Activated CD4-positive, alpha-beta T cell treated with anti-CD3 and anti-CD28 coated beads, Interleukin-2, amount 50 U/mL, for 24 hours (primary cell): ENCODE results near the gene FITM1.

ENCODE experiments used
- DNase-seq, 2 donors: peaks; one replicate each; pipeline ENCODE4 v3.0.0-alpha.2; 2020; ENCODE audit warnings: low read depth in 1 of 2, low spot score in 1 of 2

FITM1 gene

DNA sequence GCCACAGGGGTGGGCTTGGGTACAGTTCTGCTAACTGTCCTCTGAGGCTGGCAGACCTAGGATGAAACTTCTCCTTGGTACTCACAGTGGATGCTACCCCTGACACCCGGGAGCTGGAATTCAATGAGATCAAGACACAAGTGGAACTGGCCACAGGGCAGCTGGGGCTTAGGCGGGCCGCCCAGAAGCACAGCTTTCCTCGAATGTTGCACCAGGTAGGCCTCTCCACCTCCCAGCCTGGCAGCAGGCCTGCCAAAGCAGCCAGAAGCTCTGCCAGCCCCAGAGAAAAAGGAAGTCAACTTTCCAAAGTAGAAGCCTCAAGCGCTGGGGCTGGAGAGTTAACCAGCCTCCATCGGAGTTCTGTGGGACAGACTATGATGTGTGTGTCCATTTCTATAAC is 13.3 kb upstream of the FITM1 start:
- no peak for DNase-seq

DNA sequence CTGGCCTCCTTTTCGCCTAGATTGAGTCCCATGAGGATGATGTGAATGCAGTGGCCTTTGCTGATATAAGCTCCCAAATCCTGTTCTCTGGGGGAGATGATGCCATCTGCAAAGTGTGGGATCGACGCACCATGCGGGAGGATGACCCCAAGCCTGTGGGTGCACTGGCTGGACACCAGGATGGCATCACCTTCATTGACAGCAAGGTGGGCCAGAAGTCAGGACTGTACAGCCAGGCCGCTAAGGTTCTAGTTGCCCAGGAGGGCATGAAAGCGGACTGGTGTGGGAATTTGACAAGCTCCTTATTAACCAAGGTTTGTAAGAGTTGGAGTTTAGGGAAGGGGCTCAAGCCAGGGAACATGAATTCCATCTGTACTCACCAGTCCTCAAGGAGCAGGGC is 10.8 kb upstream of the FITM1 start:
- DNase-seq = no peak

DNA sequence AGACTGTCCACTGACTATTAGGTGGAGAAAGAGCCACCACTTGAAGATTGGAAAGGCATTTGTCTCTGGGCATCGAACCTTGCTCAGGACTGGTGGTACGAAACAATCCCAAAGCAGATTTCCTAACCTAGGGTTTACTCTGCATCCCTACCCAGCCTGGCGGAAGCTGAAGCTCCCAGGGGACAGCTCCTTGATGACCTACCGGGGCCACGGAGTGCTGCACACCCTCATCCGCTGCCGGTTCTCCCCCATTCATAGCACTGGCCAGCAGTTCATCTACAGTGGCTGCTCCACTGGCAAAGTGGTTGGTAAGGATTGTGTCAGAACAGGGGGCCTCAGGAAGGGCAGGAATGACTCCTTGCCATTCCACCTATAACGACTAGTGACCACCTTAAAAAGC is 9.2 kb upstream of the FITM1 start:
- no peak for DNase-seq

DNA sequence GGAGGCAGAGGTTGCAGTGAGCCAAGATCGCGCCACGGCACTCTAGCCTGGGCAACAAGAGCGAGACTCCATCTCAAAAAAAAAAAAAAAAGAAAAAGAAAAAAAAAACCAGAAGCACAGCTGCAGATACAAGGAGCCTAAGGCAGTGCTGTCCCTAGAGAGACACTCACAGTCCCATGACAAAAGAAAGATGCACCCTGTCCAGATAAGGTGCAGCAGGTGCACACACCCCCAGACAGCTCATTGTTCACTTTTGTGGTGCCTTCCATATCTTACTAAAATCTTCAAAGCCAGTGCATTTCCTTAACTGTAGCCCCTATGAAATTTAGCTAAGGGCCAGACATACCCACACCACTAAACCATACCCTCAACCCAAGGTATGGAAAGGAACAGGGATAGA is 8.0 kb upstream of the FITM1 start:
- no peak for DNase-seq

- no peak for DNase-seq
Observed at GRCh38 chr14:24122898-24123297, 7.6 kb upstream of the FITM1 start.

- DNase-seq = no peak
Observed at GRCh38 chr14:24123424-24124417, 6.7 kb upstream of the FITM1 start.

GRCh38 chr14:24126939-24127338 is 3.5 kb upstream of the FITM1 start:
- DNase-seq = no peak

GRCh38 chr14:24127673-24128072 is 2.8 kb upstream of the FITM1 start:
- DNase-seq = no peak

DNA sequence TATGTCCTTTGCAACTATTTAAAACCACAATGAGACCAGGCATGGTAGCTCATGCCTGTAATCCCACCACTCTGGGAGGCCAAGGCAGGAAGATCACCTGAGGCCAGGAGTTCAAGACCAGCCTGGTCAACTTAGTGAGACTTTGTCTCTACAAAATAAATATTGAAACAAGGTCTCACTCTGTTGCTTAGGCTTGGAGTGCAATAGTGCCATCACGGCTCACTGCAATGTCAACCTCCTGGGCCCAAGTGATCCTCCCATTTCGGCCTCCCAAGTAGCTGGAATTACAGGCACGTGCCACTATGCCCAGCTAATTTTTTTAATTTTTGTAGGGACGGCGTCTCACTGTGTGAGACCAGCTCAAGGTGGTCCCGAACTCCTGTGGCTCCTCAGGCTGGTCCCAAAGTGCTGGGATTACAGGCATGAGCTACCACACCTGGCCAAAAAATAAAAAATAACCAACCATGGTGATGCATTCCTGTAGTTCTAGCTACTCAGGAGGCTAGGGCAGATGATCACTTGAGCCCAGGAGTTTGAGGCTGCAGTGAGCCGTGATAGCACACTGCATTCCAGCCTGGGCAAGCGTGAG is 955 bp upstream of the FITM1 start:
- DNase-seq = no peak

- no peak for DNase-seq
Observed at GRCh38 chr14:24130717-24131548, 474 bp downstream of the FITM1 start.

- no peak for DNase-seq
Observed at GRCh38 chr14:24131549-24131966, 1.1 kb downstream of the FITM1 start.

DNA sequence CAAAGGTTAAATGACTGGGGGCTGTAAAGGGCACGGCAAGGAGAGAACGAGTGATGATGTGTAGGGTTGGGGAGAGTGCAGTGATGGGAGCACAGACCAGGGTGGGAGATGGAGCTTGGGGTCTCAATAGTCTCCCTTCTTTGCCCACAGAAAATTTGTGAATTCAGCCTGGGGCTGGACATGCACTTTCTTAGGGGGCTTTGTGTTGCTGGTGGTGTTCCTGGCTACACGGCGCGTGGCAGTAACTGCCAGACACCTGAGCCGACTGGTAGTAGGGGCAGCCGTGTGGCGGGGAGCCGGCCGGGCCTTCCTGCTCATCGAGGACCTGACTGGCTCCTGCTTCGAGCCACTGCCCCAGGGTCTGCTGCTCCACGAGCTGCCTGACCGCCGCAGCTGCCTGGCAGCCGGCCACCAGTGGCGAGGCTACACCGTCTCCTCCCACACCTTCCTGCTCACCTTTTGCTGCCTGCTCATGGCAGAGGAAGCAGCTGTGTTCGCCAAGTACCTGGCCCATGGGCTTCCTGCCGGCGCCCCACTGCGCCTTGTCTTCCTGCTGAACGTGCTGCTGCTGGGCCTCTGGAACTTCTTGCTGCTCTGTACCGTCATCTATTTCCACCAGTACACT is 1.7 kb downstream of the FITM1 start:
- DNase-seq = no peak

DNA sequence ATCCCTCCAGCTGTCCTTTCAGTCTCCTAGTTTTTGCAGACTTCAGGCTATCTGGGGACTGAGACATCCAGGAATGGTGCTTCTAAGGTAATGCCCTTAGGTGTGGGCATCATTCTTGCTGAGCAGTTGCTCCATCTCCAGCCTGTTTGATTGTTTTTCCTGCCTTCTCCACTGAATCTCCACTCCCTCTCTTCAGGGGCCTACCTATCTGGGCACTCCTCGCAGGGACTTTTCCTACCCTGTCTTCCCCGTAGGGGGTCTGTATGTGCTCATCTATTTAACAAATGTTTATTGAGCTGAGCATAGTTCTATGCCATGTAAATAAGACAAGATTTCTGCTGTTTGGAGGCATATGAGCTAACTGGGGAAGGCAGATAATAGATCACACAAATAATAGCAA is 2.5 kb downstream of the FITM1 start:
- no peak for DNase-seq

- DNase-seq = no peak
Observed at GRCh38 chr14:24133735-24134134, 3.3 kb downstream of the FITM1 start.

DNA sequence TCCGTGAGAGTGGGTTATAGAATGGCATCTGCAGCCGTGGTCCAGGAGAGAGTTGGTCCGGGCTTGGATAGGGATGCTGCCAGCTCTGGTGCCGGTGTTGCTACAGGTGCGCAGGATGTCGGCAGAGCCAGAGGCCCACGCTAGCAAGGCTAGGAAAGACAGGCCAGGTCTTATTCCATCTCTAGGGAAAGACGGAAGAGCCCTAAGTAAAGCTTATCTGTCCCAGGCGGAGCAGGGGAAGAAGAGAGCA is 5.0 kb downstream of the FITM1 start:
- no peak for DNase-seq

DNA sequence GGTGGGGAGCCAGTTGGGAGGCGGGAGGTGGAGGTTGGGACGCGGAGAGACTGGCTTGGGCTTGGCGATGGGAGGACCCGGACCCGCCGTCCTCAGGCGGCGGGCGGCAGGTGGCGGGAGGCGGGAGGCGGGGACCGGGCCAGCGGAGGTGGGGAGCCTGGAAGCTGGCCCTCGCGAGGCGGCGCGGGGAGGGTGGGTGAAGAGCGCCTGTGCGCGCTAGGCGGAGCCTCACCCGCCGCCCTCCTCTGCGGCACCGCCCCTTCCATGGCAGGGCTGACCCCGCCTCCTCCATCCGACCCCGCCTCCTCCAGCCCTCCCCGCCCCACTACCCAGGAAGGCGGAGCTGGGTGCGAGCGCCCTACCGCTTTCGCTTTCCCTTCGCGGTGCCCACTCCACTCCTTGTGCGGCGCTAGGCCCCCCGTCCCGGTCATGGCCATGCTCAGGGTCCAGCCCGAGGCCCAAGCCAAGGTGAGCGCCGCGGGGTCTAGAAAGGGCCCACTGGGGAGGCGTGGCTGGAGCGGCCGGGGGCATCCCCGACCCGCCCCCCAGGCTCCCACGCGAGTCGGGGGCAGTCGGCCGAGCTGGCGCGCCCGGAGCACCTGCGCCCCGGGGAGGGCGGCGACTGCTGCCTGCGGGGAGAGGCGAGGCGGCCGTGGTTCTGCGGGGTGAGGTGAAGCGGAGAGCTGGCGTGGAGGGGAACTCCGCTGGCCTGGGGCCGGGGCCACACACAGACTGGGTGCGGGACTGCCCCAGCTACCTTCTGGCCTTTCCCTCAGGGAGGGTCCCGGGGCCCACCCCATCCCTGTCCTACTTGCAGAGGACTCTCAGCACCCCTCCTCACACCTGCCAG is 5.6 kb downstream of the FITM1 start, which contains the start of gene PSME1:
TSS of gene PSME1 (plus strand) at position 361 of the 850 bp plus-strand sequence. CDS start at position 430, 69 bp downstream.
- DNase-seq = peak; percentile 88 to 90

DNA sequence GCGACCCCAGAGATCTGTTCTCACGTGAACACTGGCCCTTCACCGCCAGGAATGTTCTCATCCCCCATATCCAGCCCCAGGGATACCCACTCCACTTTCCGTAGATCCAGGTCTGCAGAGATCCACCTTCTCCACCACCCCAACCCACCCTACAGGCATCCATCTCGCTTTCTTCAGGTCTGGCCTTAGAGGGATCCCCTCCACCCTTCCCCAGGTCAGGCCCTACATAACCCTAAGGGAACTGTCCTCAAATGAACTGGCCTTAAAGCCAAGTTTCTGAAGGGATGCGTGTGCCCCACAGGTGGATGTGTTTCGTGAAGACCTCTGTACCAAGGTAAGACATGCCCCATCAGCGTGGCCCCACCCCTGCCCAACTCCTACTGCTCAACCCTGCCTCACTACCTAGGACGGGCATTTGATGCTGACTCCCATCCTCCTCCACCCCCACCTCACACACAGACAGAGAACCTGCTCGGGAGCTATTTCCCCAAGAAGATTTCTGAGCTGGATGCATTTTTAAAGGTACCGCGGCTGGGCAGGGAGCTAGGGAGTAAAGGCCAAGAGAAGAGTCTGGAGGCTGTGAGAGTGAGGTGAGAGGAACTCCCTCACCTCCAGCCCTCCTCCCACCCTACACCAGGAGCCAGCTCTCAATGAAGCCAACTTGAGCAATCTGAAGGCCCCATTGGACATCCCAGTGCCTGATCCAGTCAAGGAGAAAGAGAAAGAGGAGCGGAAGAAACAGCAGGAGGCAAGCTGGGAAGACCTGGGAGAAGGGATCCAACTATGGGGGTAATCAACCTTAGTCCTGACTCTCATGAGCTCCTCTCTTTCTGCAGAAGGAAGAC is 6.4 kb downstream of the FITM1 start:
- DNase-seq = no peak

- no peak for DNase-seq
Observed at GRCh38 chr14:24137529-24138395, 7.3 kb downstream of the FITM1 start.
